ENCODE measurements around the gene ADCY10.
"Not testable (repeated sequence)": the region's sequence is repeated elsewhere in the genome, so short reads cannot be mapped to it uniquely, and the experiment has no call there.

Gene ADCY10

GRCh38 chr1:167913895-167914496 is at the start of gene ADCY10:
Gene ADCY10 (minus strand): TSS chr1:167914134. CDS start chr1:167905140, 8,994 bp downstream.
- DNase-seq (ENCODE audit: low spot score) (no peak), FAIRE-seq (no peak)

- FAIRE-seq, result no peak
- no peak for DNase-seq (ENCODE audit: low spot score)
These were observed 43.8 kb upstream of the ADCY10 start for GRCh38 chr1:167957710-167958109.

- DNase-seq (ENCODE audit: low spot score), result no peak
- no peak for FAIRE-seq
These were observed 42.0 kb upstream of the ADCY10 start for GRCh38 chr1:167955915-167956314.

- DNase-seq (ENCODE audit: low spot score) (no peak), FAIRE-seq (no peak)
These were observed 36.6 kb upstream of the ADCY10 start for GRCh38 chr1:167950569-167950968.

GRCh38 chr1:167949785-167950184 is 35.9 kb upstream of the ADCY10 start:
- DNase-seq (ENCODE audit: low spot score), result no peak
- no peak for FAIRE-seq

- DNase-seq (ENCODE audit: low spot score) (no peak), FAIRE-seq (no peak)
These were observed 33.8 kb upstream of the ADCY10 start for GRCh38 chr1:167947733-167948132.

- no peak for FAIRE-seq
- no peak for DNase-seq (ENCODE audit: low spot score)
These were observed 29.6 kb upstream of the ADCY10 start for GRCh38 chr1:167943541-167943940.

- DNase-seq (ENCODE audit: low spot score), result no peak
- no peak for FAIRE-seq
These were observed 26.3 kb upstream of the ADCY10 start for GRCh38 chr1:167940264-167940663.

GRCh38 chr1:167938080-167938636 is 24.2 kb upstream of the ADCY10 start:
- DNase-seq (ENCODE audit: low spot score) (no peak), FAIRE-seq (no peak)

- no peak for DNase-seq (ENCODE audit: low spot score)
- no peak for FAIRE-seq
These were observed 23.7 kb upstream of the ADCY10 start for GRCh38 chr1:167937709-167938010.

GRCh38 chr1:167936930-167937708 is 23.2 kb upstream of the ADCY10 start, which contains the start of gene MPC2:
Gene MPC2 (minus strand): TSS chr1:167937072. CDS start chr1:167935841, 1,231 bp downstream.
- DNase-seq (ENCODE audit: low spot score), result peak; percentile 53
- peak; percentile 58 for FAIRE-seq

GRCh38 chr1:167936068-167936929 is 22.4 kb upstream of the ADCY10 start, which contains the start of gene DCAF6:
Gene DCAF6 (plus strand): TSS chr1:167936683. CDS start chr1:167936912, 229 bp downstream.
- FAIRE-seq (peak; percentile 74), DNase-seq (ENCODE audit: low spot score) (peak; percentile 95)

GRCh38 chr1:167935216-167936067 is 21.5 kb upstream of the ADCY10 start:
- no peak for FAIRE-seq

GRCh38 chr1:167934426-167935215 is 20.7 kb upstream of the ADCY10 start:
- FAIRE-seq (peak; percentile 11), DNase-seq (ENCODE audit: low spot score) (no peak)

More at GRCh38 chr1:167935216-167936067, 21.5 kb upstream of the ADCY10 start:
- DNase-seq (ENCODE audit: low spot score), result peak; percentile 36

- DNase-seq (ENCODE audit: low spot score) (no peak), FAIRE-seq (no peak)
These were observed 19.9 kb upstream of the ADCY10 start for GRCh38 chr1:167933788-167934187.

GRCh38 chr1:167929725-167930124 is 15.8 kb upstream of the ADCY10 start:
- peak; percentile 75 for FAIRE-seq
- no peak for DNase-seq (ENCODE audit: low spot score)

GRCh38 chr1:167928919-167929318 is 15.0 kb upstream of the ADCY10 start:
- not testable (repeated sequence) for FAIRE-seq

GRCh38 chr1:167928457-167928852 is 14.5 kb upstream of the ADCY10 start:
- DNase-seq (ENCODE audit: low spot score) (no peak), FAIRE-seq (peak; percentile 5)

More at GRCh38 chr1:167928919-167929318, 15.0 kb upstream of the ADCY10 start:
- DNase-seq (ENCODE audit: low spot score), result not testable (repeated sequence)

- peak; percentile 46 for DNase-seq (ENCODE audit: low spot score)
- peak; percentile 92 for FAIRE-seq
These were observed 13.3 kb upstream of the ADCY10 start for GRCh38 chr1:167927046-167927754.
